HEK293T (cell line): ENCODE data around the gene SLC35F5.

Source experiments
- ARNT ChIP-seq: fragments of 450-650 bp; IDR thresholded peaks from 2 replicates; pipeline ENCODE4 v1.6.1; 2017; ENCODE audit warnings: mild to moderate bottlenecking
- BHLHE40 ChIP-seq: fragments of 450-650 bp; IDR thresholded peaks from 2 replicates; pipeline ENCODE4 v1.6.1; 2016; ENCODE audit warnings: mild to moderate bottlenecking, moderate library complexity, borderline replicate concordance
- CTBP1 ChIP-seq: fragments of 450-650 bp; IDR thresholded peaks from 2 replicates; pipeline ENCODE4 v1.6.1; 2016; ENCODE audit warnings: borderline replicate concordance
- FOXK2 ChIP-seq: fragments of 450-650 bp; IDR thresholded peaks from 2 replicates; pipeline ENCODE4 v1.6.1; 2016; ENCODE audit warnings: mild to moderate bottlenecking
- FOXM1 ChIP-seq: fragments of 450-650 bp; IDR thresholded peaks from 2 replicates; pipeline ENCODE4 v1.6.1; 2017; ENCODE audit warnings: mild to moderate bottlenecking, borderline replicate concordance
- HDGF ChIP-seq: fragments of 450-650 bp; IDR thresholded peaks from 2 replicates; pipeline ENCODE4 v1.6.1; 2017; ENCODE audit warnings: antibody characterized with exemption, borderline replicate concordance
- L3MBTL2 ChIP-seq: fragments of 450-650 bp; conservative IDR thresholded peaks from 2 replicates; pipeline ENCODE4 v1.6.1; 2016; ENCODE audit warnings: mild to moderate bottlenecking
- LEF1 ChIP-seq: fragments of 450-650 bp; IDR thresholded peaks from 2 replicates; pipeline ENCODE4 v1.6.1; 2017; ENCODE audit warnings: mild to moderate bottlenecking, borderline replicate concordance
- NFRKB ChIP-seq: fragments of 450-650 bp; IDR thresholded peaks from 2 replicates; pipeline ENCODE4 v1.6.1; 2016; ENCODE audit warnings: mild to moderate bottlenecking, moderate library complexity
- SP1 ChIP-seq: fragments of 450-650 bp; IDR thresholded peaks from 2 replicates; pipeline ENCODE4 v1.6.1; 2017
- SUZ12 ChIP-seq: fragments of 450-650 bp; IDR thresholded peaks from 2 replicates; pipeline ENCODE4 v1.6.1; 2016; ENCODE audit warnings: mild to moderate bottlenecking
- TARDBP ChIP-seq: fragments of 450-650 bp; IDR thresholded peaks from 2 replicates; pipeline ENCODE4 v1.6.1; 2016
- ZNF384 ChIP-seq: fragments of 450-650 bp; IDR thresholded peaks from 2 replicates; pipeline ENCODE4 v1.6.1; 2016
- TF ChIP-seq, protein P1 (sequence below): fragments of 450-650 bp; IDR thresholded peaks from 2 replicates; pipeline ENCODE4 v1.6.1; 2016

DNA sequence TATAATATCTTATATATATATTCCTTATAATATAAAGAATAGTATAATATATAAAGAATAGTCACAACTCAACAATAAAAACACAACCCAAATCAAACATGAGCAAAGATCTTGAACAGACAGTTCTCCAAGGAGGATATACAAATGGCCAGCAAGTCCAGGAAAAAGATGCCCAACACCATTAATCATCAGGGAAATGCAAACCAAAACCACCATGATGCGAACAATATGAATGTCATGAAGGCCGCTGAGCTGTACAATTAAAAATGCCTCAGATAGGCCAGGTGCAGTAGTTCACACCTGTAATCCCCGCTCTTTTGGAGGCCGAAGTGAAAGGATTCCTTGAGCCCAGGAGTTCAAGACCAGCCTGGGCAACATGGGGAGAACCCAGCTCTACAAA, 58.9 kb downstream of the SLC35F5 start:
- TF ChIP-seq BHLHE40 (no peak), TARDBP (no peak), SUZ12 (no peak), SP1 (no peak), ARNT (no peak), HDGF (no peak), FOXM1 (no peak), L3MBTL2 (no peak), NFRKB (no peak), FOXK2 (no peak), ZNF384 (no peak), LEF1 (no peak), CTBP1 (no peak)
- TF ChIP-seq, protein P1, sequence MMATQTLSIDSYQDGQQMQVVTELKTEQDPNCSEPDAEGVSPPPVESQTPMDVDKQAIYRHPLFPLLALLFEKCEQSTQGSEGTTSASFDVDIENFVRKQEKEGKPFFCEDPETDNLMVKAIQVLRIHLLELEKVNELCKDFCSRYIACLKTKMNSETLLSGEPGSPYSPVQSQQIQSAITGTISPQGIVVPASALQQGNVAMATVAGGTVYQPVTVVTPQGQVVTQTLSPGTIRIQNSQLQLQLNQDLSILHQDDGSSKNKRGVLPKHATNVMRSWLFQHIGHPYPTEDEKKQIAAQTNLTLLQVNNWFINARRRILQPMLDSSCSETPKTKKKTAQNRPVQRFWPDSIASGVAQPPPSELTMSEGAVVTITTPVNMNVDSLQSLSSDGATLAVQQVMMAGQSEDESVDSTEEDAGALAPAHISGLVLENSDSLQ = no peak
